Right atrium auricular region (tissue), 2 donors: ENCODE data around the gene TSHZ3. TPM values are rescaled to one million over a fixed set of nuclear protein-coding genes. Genes with fewer than 3 reads are reported as not detected.

ENCODE experiments used
- DNase-seq: peaks from one replicate; pipeline ENCODE4 v3.0.0-alpha.2; 2019; ENCODE audit warnings: low spot score
- H3K27ac ChIP-seq, 2 donors: fragments of 200-600 bp; sonication (generic); 1 replicate in 1 of 2; 2 replicates in 1 of 2; pipeline ENCODE4 v1.5.1; 2016 to 2019
- H3K27me3 ChIP-seq, 2 donors: fragments of 200-600 bp; sonication (generic); one replicate each; pipeline versions ENCODE4 v1.5.1 to v1.6.0; 2017 to 2019
- H3K36me3 ChIP-seq: fragments of 200-600 bp; sonication (generic); one replicate; pipeline ENCODE4 v1.5.1; 2016
- H3K4me1 ChIP-seq, 2 donors: fragments of 200-600 bp; sonication (generic); one replicate each; pipeline versions ENCODE4 v1.5.1 to v1.6.0; 2017 to 2019
- H3K4me3 ChIP-seq, 2 donors: fragments of 200-600 bp; sonication (generic); 1 replicate in 1 of 2; 2 replicates in 1 of 2; pipeline ENCODE4 v1.5.1; 2017 to 2019; ENCODE audit warnings: mild to moderate bottlenecking in 1 of 2, moderate library complexity in 1 of 2
- H3K9me3 ChIP-seq, 2 donors: fragments of 200-600 bp; sonication (generic); one replicate each; pipeline ENCODE4 v1.5.1; 2019
- total RNA-seq, 2 donors: library from RNA; depleted of rRNA; stranded (reverse); fragments of >200 nt; gene quantifications; one replicate each; pipeline ENCODE4 v1.1.0, GENCODE V29; 2016
- TF ChIP-seq, protein P1 (sequence below), 2 donors: fragments of 200-600 bp; sonication (generic); IDR thresholded peaks; one replicate each; pipeline ENCODE4 v1.5.1; 2019; ENCODE audit warnings: antibody characterized with exemption in 2 of 2

Gene TSHZ3
- total RNA-seq, 2 donors from 2014 or later = 3.9 to 5.6 TPM

DNA sequence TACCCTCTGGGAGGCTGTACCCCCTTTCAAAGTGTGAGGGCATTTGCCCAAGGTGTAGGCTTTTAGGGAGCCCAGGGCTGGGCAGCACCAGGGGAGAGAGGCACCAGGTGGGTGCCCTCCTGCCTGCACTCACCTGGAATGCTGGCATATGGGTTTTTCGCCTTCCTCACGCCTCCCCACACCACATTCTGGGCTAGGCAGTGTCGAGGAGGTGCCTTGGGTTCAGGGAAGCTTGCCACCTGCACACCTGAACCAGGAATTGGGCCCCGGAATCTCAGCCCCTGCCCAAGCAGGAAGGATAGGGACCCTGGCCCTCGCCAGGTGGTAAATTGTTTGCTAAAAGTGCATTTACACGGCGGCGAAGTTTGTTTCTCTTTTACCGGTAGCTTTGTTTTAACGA is 5.1 kb upstream of the TSHZ3 start:
- peaks cover 11 to 26% of the 10 kb centered on the region in 2 donors for H3K27me3 ChIP-seq
- TF ChIP-seq, protein P1, sequence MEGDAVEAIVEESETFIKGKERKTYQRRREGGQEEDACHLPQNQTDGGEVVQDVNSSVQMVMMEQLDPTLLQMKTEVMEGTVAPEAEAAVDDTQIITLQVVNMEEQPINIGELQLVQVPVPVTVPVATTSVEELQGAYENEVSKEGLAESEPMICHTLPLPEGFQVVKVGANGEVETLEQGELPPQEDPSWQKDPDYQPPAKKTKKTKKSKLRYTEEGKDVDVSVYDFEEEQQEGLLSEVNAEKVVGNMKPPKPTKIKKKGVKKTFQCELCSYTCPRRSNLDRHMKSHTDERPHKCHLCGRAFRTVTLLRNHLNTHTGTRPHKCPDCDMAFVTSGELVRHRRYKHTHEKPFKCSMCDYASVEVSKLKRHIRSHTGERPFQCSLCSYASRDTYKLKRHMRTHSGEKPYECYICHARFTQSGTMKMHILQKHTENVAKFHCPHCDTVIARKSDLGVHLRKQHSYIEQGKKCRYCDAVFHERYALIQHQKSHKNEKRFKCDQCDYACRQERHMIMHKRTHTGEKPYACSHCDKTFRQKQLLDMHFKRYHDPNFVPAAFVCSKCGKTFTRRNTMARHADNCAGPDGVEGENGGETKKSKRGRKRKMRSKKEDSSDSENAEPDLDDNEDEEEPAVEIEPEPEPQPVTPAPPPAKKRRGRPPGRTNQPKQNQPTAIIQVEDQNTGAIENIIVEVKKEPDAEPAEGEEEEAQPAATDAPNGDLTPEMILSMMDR (IDR thresholded peaks at IDR 0.05) = no peak

DNA sequence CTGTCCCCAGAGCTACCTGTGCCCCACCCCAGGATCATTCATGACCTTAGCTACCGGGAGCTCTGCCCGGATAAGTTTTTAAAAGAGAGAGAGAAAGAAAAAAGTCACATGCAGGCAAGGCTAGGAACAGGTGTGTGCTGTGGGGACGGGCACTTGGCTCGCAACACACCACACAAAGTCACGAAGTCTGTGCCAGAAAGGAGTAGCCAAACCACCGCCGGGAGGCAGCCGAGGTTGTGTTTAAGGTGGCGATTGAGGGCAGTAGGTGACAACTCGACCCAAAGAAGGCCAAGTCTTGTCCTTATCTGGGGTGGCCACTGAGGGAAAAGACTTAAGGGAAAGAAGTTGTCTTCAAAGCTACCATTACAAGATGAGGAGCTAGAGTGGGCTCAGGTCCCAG is 4.6 kb upstream of the TSHZ3 start:
- H3K36me3 ChIP-seq = no peaks in the 10 kb centered on the region
- peaks cover 11 to 26% of the 10 kb centered on the region in 2 donors for H3K27me3 ChIP-seq
- H3K4me1 ChIP-seq = peaks cover 0 to 27% of the 10 kb centered on the region in 2 donors
- H3K27ac ChIP-seq = no peak overlapping the region
- TF ChIP-seq, protein P1 (IDR thresholded peaks at IDR 0.05) = no peak
- H3K4me3 ChIP-seq = no peak overlapping the region
- DNase-seq = no peak
- H3K9me3 ChIP-seq = no peaks in the 10 kb centered on the region

More for the DNA sequence above, 5.1 kb upstream of the TSHZ3 start:
- H3K36me3 ChIP-seq = no peaks in the 10 kb centered on the region
- no peak overlapping the region for H3K4me3 ChIP-seq
- no peaks in the 10 kb centered on the region for H3K9me3 ChIP-seq
- H3K4me1 ChIP-seq = peaks cover 0 to 26% of the 10 kb centered on the region in 2 donors
- no peak overlapping the region for H3K27ac ChIP-seq
- no peak for DNase-seq

DNA sequence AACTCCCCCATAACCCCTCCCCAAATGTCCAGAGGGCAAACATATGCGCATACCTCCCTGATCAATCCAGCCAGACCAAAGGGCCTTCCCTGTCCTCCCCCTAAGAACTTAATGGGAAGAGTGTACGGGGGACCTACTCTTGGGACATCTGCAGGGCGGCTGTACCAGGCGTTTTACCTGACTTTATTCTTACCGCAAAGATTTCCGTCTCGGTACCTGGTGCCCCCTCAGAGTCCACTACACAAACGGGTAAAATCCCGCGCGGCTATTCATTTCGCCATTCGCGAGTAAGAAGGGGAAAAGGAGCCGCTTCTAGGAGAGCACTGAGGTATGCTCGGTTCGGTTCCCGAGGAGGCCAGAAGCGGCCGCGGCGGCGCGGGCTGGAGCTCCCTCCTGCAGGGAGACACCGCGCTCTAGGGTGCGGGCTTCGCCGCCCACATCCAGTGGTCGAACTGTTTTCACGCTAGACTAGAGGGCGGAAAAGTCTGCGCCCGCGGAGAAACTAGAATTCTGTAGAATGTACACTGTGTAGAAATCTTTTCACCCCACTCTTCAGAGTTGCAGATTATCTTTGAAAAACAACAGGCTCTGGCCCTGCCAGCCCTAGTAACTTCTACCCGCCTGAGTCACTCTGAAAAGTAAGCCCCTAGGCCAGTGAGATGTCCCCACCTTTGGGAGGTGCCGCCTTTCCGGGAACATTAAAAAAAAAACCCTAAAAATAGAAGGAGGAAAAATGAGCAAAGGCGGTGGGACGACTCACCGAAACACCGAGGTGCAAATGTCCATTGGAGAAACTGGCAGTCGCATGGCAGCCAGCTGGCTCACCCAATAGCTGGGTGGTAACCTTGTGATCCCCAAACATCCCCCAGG is 3.8 kb upstream of the TSHZ3 start:
- no peaks in the 10 kb centered on the region for H3K9me3 ChIP-seq
- H3K4me3 ChIP-seq = no peak overlapping the region
- TF ChIP-seq, protein P1 (IDR thresholded peaks at IDR 0.05) = no peak
- no peak for DNase-seq
- H3K27ac ChIP-seq = no peak overlapping the region
- H3K27me3 ChIP-seq = peaks cover 11 to 26% of the 10 kb centered on the region in 2 donors
- H3K4me1 ChIP-seq = peaks cover 0 to 35% of the 10 kb centered on the region in 2 donors
- no peaks in the 10 kb centered on the region for H3K36me3 ChIP-seq

DNA sequence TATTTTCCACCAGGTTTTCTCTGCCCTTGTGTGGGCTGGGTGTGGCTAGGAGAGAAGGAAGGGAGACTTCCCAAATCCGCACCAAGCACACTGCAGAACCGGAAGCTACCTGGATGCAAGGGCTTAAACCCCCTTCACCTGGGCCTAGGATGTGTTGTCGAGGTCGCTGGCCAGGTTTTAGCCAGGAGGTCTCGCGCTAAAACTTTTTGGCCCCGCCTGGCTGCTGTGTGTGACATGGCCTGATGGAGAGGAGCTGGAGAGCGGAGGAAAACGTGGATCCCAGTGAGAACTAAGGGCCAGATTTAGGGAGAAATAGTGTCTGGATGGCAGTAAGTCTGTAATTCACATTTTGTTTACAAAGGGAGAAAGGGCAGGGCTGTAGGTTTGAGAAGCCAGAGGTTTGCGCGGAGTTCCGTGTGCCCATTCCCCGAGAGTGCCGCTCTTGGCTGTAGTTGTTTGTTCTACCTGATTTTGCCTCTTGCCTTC is 3.1 kb upstream of the TSHZ3 start:
- DNase-seq = no peak
- TF ChIP-seq, protein P1 (IDR thresholded peaks at IDR 0.05) = no peak
- no peak overlapping the region for H3K4me3 ChIP-seq
- peaks cover 11 to 26% of the 10 kb centered on the region in 2 donors for H3K27me3 ChIP-seq
- no peaks in the 10 kb centered on the region for H3K36me3 ChIP-seq
- H3K4me1 ChIP-seq = peaks cover 0 to 41% of the 10 kb centered on the region in 2 donors
- H3K27ac ChIP-seq = no peak overlapping the region
- H3K9me3 ChIP-seq = no peaks in the 10 kb centered on the region

DNA sequence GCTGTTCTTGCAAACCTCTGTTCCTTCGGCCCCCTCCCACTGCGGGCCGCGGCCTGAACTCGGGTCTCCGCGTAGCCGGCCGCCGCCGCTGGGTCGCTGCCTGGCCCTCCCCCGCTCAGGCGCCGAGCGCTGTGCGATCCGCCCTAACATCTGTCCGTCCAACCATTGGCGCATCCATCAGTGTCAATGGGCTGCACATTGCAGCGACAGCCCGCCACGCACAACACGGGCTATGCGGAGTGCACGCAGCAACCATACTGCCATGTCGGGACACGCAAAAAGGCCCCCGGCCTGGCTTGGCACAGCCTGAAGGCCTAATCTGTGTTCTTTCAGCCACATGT is 2.6 kb upstream of the TSHZ3 start:
- Histone ChIP-seq H3K9me3 (no peaks in the 10 kb centered on the region), H3K27ac (peak overlapping the region in 1 of 2 donors; percentile 57), H3K4me1 (peaks cover 0 to 36% of the 10 kb centered on the region in 2 donors), H3K36me3 (no peaks in the 10 kb centered on the region), H3K4me3 (peak overlapping the region; percentile 49 to 89), H3K27me3 (peaks cover 10 to 24% of the 10 kb centered on the region in 2 donors)
- TF ChIP-seq, protein P1 (IDR thresholded peaks at IDR 0.05) = no peak
- DNase-seq = no peak
